Sigmoid colon (tissue), 4 donors: ENCODE measurements around the gene SLC16A1.

Experiments used
- CTCF ChIP-seq, 4 experiments: fragments of 450-650 bp in 3 of 4; fragments of 200-600 bp in 1 of 4; IDR thresholded peaks; one replicate each; pipeline ENCODE4 v1.5.1; 2016 to 2019; ENCODE audit warnings: antibody characterized with exemption in 4 of 4, mild to moderate bottlenecking in 3 of 4, moderate library complexity in 2 of 4
- POLR2A ChIP-seq, 2 donors: fragments of 450-650 bp; IDR thresholded peaks; one replicate each; pipeline ENCODE4 v1.6.1; 2016; ENCODE audit warnings: antibody characterized with exemption in 2 of 2, mild to moderate bottlenecking in 2 of 2, moderate library complexity in 2 of 2
- POLR2AphosphoS5 ChIP-seq, 4 donors: sonication (generic); formaldehyde crosslinking; IDR thresholded peaks; one replicate each; pipeline ENCODE4 v1.6.1; 2017; ENCODE audit warnings: antibody characterized with exemption in 4 of 4

- TF ChIP-seq CTCF (IDR thresholded peaks at IDR 0.05) (no peak), POLR2A (IDR thresholded peaks at IDR 0.05) (no peak), POLR2AphosphoS5 (IDR thresholded peaks at IDR 0.05) (no peak)
These were observed 29.1 kb upstream of the SLC16A1 start for GRCh38 chr1:112985123-112985522.
